Liver (tissue), 3 donors: ENCODE measurements around the gene ABCA3.
A peak's percentile ranks its signal among the peaks of the same experiment; 100 is the strongest.

Experiments used
- ATF3 ChIP-seq: IDR thresholded peaks from 2 replicates; pipeline ENCODE4 v1.6.1; 2016; ENCODE audit warnings: antibody characterized with exemption
- GABPA ChIP-seq, 2 donors: IDR thresholded peaks in 1 of 2; conservative IDR thresholded peaks in 1 of 2; 2 replicates each; pipeline ENCODE4 v1.6.1; 2016; ENCODE audit warnings: antibody characterized with exemption in 2 of 2, mild to moderate bottlenecking in 1 of 2, moderate library complexity in 1 of 2
- REST ChIP-seq: IDR thresholded peaks from 2 replicates; pipeline ENCODE4 v1.6.1; 2016; ENCODE audit warnings: antibody characterized with exemption, mild to moderate bottlenecking
- RXRA ChIP-seq, 2 donors: IDR thresholded peaks; 2 replicates each; pipeline ENCODE4 v1.6.1; 2017 to 2018; ENCODE audit warnings: antibody characterized with exemption in 2 of 2, mild to moderate bottlenecking in 1 of 2
- SP1 ChIP-seq: IDR thresholded peaks from 2 replicates; pipeline ENCODE4 v1.6.1; 2018; ENCODE audit warnings: antibody characterized with exemption, mild to moderate bottlenecking
- TAF1 ChIP-seq: conservative IDR thresholded peaks from 2 replicates; pipeline ENCODE4 v1.6.1; 2016; ENCODE audit warnings: antibody characterized with exemption, mild to moderate bottlenecking
- YY1 ChIP-seq: IDR thresholded peaks from 2 replicates; pipeline ENCODE4 v1.6.1; 2016; ENCODE audit warnings: antibody characterized with exemption, mild to moderate bottlenecking
- ZBTB33 ChIP-seq: IDR thresholded peaks from 2 replicates; pipeline ENCODE4 v1.6.1; 2016; ENCODE audit warnings: antibody characterized with exemption
- TF ChIP-seq, protein P1 (sequence below): fragments of 150-350 bp; IDR thresholded peaks from 2 replicates; pipeline ENCODE4 v1.5.1; 2017; ENCODE audit warnings: improper control_type of control experiment, low read depth, low read length; ENCODE audit not compliant: missing input control
- TF ChIP-seq, protein P2 (sequence below): IDR thresholded peaks from 2 replicates; pipeline ENCODE4 v1.6.1; 2016; ENCODE audit warnings: antibody characterized with exemption
- donor health status: healthy.
- donor health status: healthy.

GRCh38 chr16:2226245-2226793 is 114.2 kb downstream of the ABCA3 start:
- TF ChIP-seq REST: no peak
- TF ChIP-seq, protein P1, sequence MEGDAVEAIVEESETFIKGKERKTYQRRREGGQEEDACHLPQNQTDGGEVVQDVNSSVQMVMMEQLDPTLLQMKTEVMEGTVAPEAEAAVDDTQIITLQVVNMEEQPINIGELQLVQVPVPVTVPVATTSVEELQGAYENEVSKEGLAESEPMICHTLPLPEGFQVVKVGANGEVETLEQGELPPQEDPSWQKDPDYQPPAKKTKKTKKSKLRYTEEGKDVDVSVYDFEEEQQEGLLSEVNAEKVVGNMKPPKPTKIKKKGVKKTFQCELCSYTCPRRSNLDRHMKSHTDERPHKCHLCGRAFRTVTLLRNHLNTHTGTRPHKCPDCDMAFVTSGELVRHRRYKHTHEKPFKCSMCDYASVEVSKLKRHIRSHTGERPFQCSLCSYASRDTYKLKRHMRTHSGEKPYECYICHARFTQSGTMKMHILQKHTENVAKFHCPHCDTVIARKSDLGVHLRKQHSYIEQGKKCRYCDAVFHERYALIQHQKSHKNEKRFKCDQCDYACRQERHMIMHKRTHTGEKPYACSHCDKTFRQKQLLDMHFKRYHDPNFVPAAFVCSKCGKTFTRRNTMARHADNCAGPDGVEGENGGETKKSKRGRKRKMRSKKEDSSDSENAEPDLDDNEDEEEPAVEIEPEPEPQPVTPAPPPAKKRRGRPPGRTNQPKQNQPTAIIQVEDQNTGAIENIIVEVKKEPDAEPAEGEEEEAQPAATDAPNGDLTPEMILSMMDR: no peak
- peak; percentile 92 to 94 for TF ChIP-seq RXRA (IDR thresholded peaks at IDR 0.05)
- TF ChIP-seq YY1: no peak
- TF ChIP-seq, protein P2, sequence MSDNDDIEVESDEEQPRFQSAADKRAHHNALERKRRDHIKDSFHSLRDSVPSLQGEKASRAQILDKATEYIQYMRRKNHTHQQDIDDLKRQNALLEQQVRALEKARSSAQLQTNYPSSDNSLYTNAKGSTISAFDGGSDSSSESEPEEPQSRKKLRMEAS: no peak
- TF ChIP-seq TAF1: no peak
- TF ChIP-seq GABPA (IDR thresholded peaks at IDR 0.05 in 1 of 2, conservative IDR thresholded peaks at IDR 0.05 in 1 of 2): no peak
- no peak for TF ChIP-seq ATF3
- peak; percentile 85 for TF ChIP-seq SP1
- TF ChIP-seq ZBTB33: no peak
